H1 (cell line): ENCODE data around the gene FHIT. TPM values are rescaled to one million over a fixed set of nuclear protein-coding genes. Genes with fewer than 3 reads are reported as not detected.

Experiments
- HDAC6 ChIP-seq: IDR thresholded peaks from one replicate; pipeline ENCODE4 v1.7.1; 2012; ENCODE audit warnings: low read depth, mild to moderate bottlenecking, inconsistent platforms, low read length, moderate library complexity
- polyA plus RNA-seq, 7 experiments: library from polyadenylated mRNA; depleted of rRNA in 3 of 7; stranded (reverse) in 5 of 7; unstranded in 2 of 7; fragments of >200 nt in 5 of 7; fragments of 200-250 nt in 2 of 7; gene quantifications; 1 replicate in 5 of 7; 2 replicates in 1 of 7; 4 replicates in 1 of 7; pipeline versions ENCODE4 v1.2.1 to v1.2.3, GENCODE V29; 2011 to 2013; ENCODE audit warnings: missing spikeins in 2 of 7, mixed read lengths in 2 of 7
- total RNA-seq: library from RNA; stranded (reverse); fragmentation: NEBNext Ultra II Directional; extraction: Animal tissue kit (Norgen Biotek cat#: 25700); gene quantifications from 2 replicates; pipeline ENCODE4 v1.2.1, GENCODE V29; 2021
- TF ChIP-seq, protein P1 (sequence below): fragments of 300-600 bp; sonication (generic); IDR thresholded peaks from 2 replicates; pipeline ENCODE4 v1.7.1; 2012; ENCODE audit warnings: low read length, moderate library complexity, mild to moderate bottlenecking, inconsistent platforms; ENCODE audit not compliant: insufficient replicate concordance

The FHIT gene
- total and polyA plus RNA-seq, 2 of the 8 experiments (the other 6 are each of a cell fraction or from before 2014, with no cell fraction given): 1.2 to 3.2 TPM

DNA sequence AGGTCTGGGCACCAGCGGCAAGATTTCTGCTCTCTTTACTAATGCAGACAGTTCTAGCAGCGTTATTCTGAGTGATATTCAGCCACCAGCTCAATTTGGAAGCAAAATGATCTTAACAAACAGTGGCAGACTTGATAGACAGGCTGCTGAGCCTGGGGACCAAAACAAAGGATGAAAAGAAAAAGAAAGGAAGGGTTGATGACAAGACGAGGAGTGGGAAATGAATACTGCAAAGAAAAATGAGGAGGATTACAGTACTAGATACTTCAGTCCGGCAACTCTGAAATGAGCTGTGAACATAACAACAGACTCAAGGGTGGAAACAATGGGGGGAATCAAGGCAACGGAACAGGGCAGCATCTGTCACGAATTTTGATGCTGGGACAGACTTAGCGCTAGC, 28.8 kb downstream of the FHIT start (continued):
- TF ChIP-seq, protein P1, sequence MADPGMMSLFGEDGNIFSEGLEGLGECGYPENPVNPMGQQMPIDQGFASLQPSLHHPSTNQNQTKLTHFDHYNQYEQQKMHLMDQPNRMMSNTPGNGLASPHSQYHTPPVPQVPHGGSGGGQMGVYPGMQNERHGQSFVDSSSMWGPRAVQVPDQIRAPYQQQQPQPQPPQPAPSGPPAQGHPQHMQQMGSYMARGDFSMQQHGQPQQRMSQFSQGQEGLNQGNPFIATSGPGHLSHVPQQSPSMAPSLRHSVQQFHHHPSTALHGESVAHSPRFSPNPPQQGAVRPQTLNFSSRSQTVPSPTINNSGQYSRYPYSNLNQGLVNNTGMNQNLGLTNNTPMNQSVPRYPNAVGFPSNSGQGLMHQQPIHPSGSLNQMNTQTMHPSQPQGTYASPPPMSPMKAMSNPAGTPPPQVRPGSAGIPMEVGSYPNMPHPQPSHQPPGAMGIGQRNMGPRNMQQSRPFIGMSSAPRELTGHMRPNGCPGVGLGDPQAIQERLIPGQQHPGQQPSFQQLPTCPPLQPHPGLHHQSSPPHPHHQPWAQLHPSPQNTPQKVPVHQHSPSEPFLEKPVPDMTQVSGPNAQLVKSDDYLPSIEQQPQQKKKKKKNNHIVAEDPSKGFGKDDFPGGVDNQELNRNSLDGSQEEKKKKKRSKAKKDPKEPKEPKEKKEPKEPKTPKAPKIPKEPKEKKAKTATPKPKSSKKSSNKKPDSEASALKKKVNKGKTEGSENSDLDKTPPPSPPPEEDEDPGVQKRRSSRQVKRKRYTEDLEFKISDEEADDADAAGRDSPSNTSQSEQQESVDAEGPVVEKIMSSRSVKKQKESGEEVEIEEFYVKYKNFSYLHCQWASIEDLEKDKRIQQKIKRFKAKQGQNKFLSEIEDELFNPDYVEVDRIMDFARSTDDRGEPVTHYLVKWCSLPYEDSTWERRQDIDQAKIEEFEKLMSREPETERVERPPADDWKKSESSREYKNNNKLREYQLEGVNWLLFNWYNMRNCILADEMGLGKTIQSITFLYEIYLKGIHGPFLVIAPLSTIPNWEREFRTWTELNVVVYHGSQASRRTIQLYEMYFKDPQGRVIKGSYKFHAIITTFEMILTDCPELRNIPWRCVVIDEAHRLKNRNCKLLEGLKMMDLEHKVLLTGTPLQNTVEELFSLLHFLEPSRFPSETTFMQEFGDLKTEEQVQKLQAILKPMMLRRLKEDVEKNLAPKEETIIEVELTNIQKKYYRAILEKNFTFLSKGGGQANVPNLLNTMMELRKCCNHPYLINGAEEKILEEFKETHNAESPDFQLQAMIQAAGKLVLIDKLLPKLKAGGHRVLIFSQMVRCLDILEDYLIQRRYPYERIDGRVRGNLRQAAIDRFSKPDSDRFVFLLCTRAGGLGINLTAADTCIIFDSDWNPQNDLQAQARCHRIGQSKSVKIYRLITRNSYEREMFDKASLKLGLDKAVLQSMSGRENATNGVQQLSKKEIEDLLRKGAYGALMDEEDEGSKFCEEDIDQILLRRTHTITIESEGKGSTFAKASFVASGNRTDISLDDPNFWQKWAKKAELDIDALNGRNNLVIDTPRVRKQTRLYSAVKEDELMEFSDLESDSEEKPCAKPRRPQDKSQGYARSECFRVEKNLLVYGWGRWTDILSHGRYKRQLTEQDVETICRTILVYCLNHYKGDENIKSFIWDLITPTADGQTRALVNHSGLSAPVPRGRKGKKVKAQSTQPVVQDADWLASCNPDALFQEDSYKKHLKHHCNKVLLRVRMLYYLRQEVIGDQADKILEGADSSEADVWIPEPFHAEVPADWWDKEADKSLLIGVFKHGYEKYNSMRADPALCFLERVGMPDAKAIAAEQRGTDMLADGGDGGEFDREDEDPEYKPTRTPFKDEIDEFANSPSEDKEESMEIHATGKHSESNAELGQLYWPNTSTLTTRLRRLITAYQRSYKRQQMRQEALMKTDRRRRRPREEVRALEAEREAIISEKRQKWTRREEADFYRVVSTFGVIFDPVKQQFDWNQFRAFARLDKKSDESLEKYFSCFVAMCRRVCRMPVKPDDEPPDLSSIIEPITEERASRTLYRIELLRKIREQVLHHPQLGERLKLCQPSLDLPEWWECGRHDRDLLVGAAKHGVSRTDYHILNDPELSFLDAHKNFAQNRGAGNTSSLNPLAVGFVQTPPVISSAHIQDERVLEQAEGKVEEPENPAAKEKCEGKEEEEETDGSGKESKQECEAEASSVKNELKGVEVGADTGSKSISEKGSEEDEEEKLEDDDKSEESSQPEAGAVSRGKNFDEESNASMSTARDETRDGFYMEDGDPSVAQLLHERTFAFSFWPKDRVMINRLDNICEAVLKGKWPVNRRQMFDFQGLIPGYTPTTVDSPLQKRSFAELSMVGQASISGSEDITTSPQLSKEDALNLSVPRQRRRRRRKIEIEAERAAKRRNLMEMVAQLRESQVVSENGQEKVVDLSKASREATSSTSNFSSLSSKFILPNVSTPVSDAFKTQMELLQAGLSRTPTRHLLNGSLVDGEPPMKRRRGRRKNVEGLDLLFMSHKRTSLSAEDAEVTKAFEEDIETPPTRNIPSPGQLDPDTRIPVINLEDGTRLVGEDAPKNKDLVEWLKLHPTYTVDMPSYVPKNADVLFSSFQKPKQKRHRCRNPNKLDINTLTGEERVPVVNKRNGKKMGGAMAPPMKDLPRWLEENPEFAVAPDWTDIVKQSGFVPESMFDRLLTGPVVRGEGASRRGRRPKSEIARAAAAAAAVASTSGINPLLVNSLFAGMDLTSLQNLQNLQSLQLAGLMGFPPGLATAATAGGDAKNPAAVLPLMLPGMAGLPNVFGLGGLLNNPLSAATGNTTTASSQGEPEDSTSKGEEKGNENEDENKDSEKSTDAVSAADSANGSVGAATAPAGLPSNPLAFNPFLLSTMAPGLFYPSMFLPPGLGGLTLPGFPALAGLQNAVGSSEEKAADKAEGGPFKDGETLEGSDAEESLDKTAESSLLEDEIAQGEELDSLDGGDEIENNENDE: no peak
- TF ChIP-seq HDAC6: no peak
